GM21717 (cell line): Measurements from ENCODE around the gene CDH4.
"Not testable (repeated sequence)": the region's sequence is repeated elsewhere in the genome, so short reads cannot be mapped to it uniquely, and the experiment has no call there.

Experiments used
- ATAC-seq: cut with Tn5 transposase; IDR thresholded peaks from one replicate; pipeline ENCODE4 v1.9.1; 2021; ENCODE audit warnings: mild to moderate bottlenecking, moderate library complexity; ENCODE audit not compliant: unreplicated experiment

The CDH4 gene

GRCh38 chr20:61408951-61409740 is 157.1 kb downstream of the CDH4 start:
- no peak for ATAC-seq

DNA sequence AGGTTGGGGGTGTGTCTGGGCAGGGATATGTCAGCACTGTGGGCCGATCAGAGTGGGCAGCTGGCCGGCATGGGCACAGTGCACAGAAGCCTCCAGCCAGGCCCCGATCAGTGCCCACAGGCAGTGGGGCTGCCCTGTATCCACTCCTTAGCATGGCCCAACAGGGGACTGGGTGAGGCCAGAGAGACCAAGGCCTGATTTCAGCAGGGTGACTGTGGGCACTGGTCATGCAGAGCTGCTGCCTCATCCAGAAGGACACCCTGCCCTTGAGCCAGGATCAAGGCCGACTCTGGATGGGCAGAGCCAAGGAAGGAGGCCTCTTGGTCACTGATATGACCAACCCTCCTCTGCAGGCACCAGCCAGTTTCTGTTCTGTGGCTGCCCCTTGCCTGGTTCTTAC is 159.7 kb downstream of the CDH4 start:
- no peak for ATAC-seq

- no peak for ATAC-seq
Measured at GRCh38 chr20:61413752-61414151, 161.7 kb downstream of the CDH4 start.

DNA sequence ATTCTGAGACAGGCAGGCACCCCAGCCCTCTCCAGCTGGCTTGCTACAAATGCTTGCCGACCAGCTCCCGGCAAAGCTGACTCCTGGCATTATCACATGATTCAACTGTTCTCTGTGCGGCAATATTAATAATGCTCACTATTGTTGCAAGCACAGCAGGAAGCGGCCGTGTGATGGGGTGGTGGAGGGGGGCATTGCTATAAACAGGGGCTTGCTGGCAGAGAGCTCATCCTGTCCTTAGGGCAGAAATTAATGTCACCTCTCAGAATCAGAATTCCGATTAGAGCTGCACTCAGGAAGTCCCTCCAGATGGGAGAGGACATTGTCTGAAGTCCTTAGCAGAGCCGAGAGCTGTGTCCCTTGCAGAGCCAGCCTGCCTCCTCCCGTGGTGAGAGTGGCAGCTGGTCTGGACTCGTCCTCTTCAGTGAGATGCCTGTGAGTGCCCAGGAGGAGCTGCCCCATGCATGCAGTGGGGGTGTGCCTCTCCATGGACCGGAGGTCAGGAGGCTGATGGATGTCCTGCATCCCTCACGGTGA is 162.5 kb downstream of the CDH4 start:
- ATAC-seq = no peak

- ATAC-seq = no peak
Measured at GRCh38 chr20:61416546-61416945, 164.5 kb downstream of the CDH4 start.

- no peak for ATAC-seq
Measured at GRCh38 chr20:61417221-61417941, 165.3 kb downstream of the CDH4 start.

DNA sequence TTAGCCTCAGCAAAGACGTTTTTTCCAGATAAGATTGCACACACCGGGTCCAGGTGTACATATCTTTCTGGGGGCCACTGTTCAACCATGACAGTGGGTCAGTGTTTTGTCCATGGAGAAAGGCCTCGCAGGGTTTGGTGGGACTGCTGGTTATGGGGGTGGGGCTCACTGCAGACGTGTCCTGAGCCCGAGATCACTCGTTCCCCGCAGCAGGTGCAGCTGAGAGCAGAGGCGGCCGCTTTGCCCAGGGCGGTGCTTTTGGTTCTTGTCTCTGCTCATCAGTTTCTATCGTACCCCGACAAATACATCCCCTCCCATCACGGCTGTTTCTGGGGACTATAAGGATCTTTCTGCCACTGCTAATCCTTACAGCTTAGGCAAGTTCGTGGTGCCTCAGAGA is 166.9 kb downstream of the CDH4 start:
- no peak for ATAC-seq

DNA sequence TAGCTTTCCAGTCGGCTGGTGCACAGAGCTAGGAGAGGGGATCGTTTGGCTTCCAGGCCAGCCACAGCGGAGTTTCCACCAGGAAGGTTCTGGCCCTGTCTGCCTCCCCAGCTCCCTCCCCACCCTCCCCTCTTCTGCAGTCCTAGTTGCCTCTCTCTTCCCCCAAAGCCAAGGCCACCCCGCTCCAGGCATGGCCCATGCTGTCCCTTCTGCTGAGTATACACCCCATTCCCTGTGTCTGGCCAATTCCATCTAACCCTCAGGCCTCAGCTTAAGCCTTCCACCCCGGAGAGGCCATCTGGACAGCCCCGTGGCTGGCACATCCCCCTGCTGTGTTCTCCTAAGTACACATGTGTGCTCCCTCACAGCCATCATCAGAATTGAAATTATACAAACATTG is 167.4 kb downstream of the CDH4 start:
- ATAC-seq = no peak

- ATAC-seq = no peak
Measured at GRCh38 chr20:61420056-61420455, 168.0 kb downstream of the CDH4 start.

GRCh38 chr20:61420781-61421180 is 168.7 kb downstream of the CDH4 start:
- no peak for ATAC-seq

GRCh38 chr20:61422636-61423425 is 170.8 kb downstream of the CDH4 start:
- no peak for ATAC-seq

GRCh38 chr20:61424011-61424627 is 172.1 kb downstream of the CDH4 start:
- ATAC-seq = no peak

- ATAC-seq = no peak
Measured at GRCh38 chr20:61424628-61425420, 172.8 kb downstream of the CDH4 start.

GRCh38 chr20:61425541-61425991 is 173.5 kb downstream of the CDH4 start:
- ATAC-seq = not testable (repeated sequence)

DNA sequence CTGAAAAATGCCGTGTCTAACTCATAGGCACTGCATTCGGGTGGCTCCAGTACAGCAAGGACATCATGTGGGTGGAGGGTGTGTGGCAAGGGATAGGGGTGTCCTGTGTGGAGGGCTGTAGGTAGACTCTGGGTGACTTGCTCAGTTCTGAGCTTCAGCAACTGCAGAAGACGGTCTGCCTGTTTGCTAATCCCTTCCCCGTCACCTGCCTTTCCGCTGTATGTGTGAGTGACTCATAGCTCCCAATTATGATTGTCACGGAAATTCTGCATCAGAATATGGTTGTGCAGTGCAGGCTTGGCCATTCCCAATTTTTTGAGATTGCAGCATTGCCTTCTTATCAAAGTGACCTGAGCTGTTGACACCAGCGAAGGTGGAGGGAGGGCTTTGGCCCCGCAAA is 174.3 kb downstream of the CDH4 start:
- ATAC-seq = no peak

DNA sequence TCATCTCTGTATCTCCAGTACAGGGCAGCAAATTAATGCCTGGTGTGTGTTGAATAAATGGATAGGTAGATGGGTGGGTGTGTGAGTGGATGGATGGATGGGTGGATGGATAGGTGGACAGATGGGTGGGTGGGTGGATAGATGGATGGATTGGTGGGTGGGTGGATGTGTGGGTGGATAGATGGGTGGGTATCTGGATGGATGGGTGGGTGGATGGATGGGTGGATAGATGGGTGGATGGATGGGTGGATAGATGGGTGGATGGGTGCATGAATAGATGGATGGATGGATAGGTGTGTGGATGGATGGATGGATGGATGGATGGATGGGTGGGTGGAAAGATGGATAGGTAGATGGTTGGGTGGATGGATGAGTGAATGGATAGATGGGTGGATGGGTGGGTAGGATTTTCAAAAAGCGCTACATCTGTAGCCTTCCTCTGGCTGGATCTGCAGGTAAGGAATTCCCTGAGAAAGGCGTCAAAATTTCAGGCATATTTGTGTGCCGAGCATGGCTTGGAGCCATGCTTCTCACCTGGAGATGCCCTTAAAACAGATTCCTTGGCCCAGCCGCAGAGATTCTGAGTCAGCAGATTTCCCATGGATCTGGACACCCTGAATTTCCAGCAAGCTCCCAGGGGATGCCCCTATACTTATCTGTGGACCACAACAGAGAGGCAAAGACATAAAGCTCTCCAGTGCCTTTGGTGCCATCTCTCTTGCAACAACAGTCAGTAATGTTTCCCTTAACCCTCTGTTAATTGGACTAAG is 177.6 kb downstream of the CDH4 start:
- ATAC-seq = no peak

- no peak for ATAC-seq
Measured at GRCh38 chr20:61430228-61430624, 178.2 kb downstream of the CDH4 start.

DNA sequence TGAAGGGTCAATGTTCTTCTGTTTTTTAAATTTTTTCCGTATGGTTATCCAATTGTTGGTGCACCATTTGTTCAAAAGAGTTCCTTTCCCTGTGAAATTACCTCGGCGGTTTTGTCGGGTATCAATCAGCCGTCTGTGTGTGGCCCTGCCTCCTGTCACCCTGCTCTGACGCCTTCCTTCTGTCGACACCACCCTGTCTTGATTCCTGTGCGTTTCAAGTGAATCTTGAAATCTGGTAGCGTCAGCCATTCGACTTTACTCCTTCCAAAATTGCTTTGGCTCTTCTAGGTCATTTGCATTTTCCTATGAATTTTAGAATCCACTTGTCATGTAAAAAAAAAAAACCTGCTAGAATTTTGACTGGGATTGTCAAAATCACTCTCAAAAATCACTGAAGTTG is 181.1 kb downstream of the CDH4 start:
- ATAC-seq = no peak

DNA sequence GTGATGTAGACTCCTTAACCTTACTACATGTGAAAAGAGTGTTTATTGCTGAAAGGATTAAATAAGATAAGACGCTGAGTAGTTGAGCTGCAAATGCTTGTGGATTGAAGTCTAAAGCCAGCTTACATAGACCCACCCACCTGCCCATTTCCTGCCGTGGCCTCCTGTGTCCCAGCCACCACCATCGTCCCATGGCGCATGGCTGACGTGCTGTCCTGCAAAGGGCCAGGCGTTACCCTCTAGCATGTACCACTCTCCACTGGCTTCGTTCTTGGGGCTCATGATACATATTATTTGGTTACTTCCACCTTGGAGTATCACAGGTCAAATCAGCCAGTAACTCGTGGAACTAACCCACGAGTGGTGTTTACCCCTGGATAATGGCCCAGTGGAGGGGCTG is 181.8 kb downstream of the CDH4 start:
- no peak for ATAC-seq
